ENCODE data around the gene KLHL21.

GRCh38 chr1:6627031-6627430, 24.4 kb upstream of the KLHL21 start:
- TF ChIP-seq CTCF (IDR thresholded peaks at IDR 0.05) = no peak
- no peak for TF ChIP-seq POLR2AphosphoS5 (IDR thresholded peaks at IDR 0.05)

Data from prostate gland (tissue), 2 donors.